Measurements from ENCODE around the gene JUP.

JUP gene

DNA sequence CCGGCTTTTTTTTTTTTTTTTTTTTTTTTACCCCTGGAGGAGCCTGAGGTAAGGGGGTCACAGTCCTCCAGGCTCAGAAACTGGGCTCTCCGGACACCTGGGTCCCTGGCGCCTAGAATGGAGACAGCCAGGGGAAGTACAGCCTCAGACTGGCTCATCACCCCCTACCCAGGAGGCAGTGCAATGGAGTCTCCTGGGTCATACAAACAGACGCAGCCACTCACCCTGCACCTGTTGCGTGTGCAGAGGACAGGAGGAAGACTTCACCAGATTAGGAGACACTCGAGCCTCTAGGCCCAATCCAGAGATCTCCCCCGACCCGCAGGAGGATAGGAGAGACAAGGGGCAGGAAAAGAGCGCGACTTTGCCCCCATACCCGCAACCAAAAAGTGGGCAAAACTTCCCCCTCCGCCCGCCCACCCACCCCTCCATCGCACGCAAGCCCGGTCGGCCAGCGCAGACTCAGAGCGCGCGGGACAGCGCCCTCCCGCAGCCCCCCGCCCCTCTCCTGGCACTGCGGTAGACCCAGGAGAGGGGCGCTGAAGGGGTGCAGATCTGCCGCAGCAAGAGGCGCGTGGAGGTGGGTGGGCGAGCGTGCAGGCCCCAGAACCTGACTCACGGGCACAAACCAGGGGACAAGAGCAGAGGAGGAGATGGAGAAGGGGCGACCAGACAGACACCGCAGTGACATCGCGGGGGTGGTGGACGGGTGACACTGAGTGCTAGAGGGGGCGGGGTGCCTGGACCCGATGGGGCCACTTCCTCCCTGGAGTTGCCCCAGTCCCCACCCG, 53.0 kb downstream of the JUP start:
- H3K4me3 ChIP-seq (ENCODE audit: low read depth, low read length): peak overlapping the region; percentile 57
- DNase-seq (ENCODE audit: low read depth): no peak
- TF ChIP-seq CTCF (IDR thresholded peaks at IDR 0.05; ENCODE audit: control insufficient read depth, extremely low read depth, insufficient read depth): no peak

- no peak for DNase-seq (ENCODE audit: low read depth)
- TF ChIP-seq CTCF (IDR thresholded peaks at IDR 0.05; ENCODE audit: control insufficient read depth, extremely low read depth, insufficient read depth): no peak
- no peak overlapping the region for H3K4me3 ChIP-seq (ENCODE audit: low read depth, low read length)
Observed at GRCh38 chr17:41731836-41732235, 54.7 kb downstream of the JUP start.

DNA sequence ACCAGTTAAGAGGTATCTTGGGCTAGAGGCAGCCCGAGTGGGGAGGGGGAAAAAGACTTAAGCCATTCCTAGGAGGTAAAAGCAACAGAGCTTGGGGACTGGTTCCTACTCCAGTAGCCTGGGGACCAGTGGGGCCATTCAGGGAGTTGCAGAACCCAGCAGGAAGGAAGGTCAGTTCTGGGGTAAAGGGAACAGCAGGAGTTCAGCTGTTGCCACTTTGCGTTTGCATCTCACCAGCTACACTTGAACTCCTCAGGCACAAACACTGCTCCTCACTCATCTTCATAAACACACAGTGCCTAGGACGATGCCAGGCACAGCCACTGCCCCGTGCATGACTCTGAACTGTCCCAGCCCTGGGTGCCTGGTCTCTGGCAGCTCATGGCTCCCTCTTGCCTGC, 56.0 kb downstream of the JUP start:
- TF ChIP-seq CTCF (IDR thresholded peaks at IDR 0.05; ENCODE audit: control insufficient read depth, extremely low read depth, insufficient read depth): no peak
- DNase-seq (ENCODE audit: low read depth): no peak
- H3K4me3 ChIP-seq (ENCODE audit: low read depth, low read length): no peak overlapping the region

- H3K4me3 ChIP-seq (ENCODE audit: low read depth, low read length): no peak overlapping the region
- no peak for TF ChIP-seq CTCF (IDR thresholded peaks at IDR 0.05; ENCODE audit: control insufficient read depth, extremely low read depth, insufficient read depth)
- no peak for DNase-seq (ENCODE audit: low read depth)
Observed at GRCh38 chr17:41728056-41728455, 58.5 kb downstream of the JUP start.

DNA sequence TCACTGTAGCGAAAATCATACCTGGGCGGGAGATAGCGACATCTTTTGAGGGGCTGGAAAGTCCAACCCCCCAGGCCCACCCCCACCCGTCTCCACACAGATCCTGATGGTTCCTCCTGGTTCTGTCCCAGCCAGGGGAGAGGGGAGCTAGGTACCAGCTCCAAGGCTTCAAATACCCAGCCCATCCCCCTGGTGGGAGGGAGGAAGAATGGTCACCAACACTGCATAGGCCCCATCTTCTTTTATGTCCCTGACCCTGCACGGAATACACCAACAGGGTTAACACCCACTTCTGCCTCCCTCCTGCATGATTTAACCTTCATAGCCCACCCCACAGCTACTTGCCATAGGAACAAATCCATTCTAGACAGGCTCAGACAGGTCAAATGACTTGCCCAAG, 61.4 kb downstream of the JUP start:
- TF ChIP-seq CTCF (IDR thresholded peaks at IDR 0.05; ENCODE audit: control insufficient read depth, extremely low read depth, insufficient read depth): no peak
- DNase-seq (ENCODE audit: low read depth): no peak
- H3K4me3 ChIP-seq (ENCODE audit: low read depth, low read length): no peak overlapping the region

DNA sequence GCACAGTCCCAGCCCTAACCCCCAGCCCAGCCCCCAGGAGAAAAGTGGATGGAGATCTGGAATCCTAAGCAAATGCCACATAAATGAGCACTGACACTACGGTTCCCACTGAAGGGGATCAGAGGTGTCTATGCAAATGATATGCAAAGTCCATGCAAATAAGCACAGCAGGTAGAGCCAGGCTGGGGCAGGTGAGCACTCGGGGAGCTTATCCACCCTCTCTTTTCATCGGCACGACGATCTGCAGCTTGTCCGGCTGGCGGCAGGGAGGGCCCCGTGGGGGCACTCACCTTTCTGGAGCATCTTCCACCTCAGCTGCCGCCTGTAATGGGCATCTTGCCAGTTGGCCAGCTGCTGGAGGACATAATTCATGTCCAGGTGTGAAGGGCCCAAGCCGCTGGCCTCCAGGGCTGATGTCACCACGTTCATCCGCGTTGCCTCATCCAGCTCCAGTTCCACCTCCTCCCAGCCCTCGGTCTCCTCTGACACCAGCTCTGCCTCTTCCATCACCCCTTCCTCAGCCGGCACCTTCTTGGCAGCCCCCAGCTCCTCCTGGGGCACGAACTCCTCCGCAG, 61.9 kb downstream of the JUP start:
- no peak overlapping the region for H3K4me3 ChIP-seq (ENCODE audit: low read depth, low read length)
- no peak for TF ChIP-seq CTCF (IDR thresholded peaks at IDR 0.05; ENCODE audit: control insufficient read depth, extremely low read depth, insufficient read depth)
- DNase-seq (ENCODE audit: low read depth): no peak

All from LNCaP clone FGC (cell line).